H1 (cell line): ENCODE measurements around the gene MFSD2A.

Source experiments
- CTCF ChIP-seq, 3 experiments: IDR thresholded peaks; 1 replicate in 2 of 3; 2 replicates in 1 of 3; pipeline versions ENCODE4 v1.5.1 to v1.6.1; 2011; ENCODE audit warnings: low read length in 3 of 3, mild to moderate bottlenecking in 3 of 3, inconsistent platforms in 2 of 3, low read depth in 1 of 3, moderate library complexity in 1 of 3; ENCODE audit not compliant: insufficient read depth in 1 of 3; ENCODE audit errors: control extremely low read depth in 1 of 3
- EZH2 ChIP-seq: fragments of 200-600 bp; sonication (generic); IDR thresholded peaks from 2 replicates; pipeline ENCODE4 v1.7.1; 2012; ENCODE audit warnings: low read depth, mild to moderate bottlenecking, moderate library complexity, low read length, inconsistent platforms; ENCODE audit not compliant: severe bottlenecking
- POLR2A ChIP-seq, 2 experiments: IDR thresholded peaks; 1 replicate in 1 of 2; 2 replicates in 1 of 2; pipeline ENCODE4 v1.6.1; 2011; ENCODE audit warnings: low read depth in 2 of 2, low read length in 2 of 2, mild to moderate bottlenecking in 2 of 2; ENCODE audit errors: control extremely low read depth in 1 of 2
- POLR2AphosphoS5 ChIP-seq: IDR thresholded peaks from 2 replicates; pipeline ENCODE4 v1.6.1; 2011; ENCODE audit warnings: low read depth, low read length
- TAF1 ChIP-seq: IDR thresholded peaks from 2 replicates; pipeline ENCODE4 v1.6.1; 2011; ENCODE audit warnings: mild to moderate bottlenecking, low read depth, low read length

DNA sequence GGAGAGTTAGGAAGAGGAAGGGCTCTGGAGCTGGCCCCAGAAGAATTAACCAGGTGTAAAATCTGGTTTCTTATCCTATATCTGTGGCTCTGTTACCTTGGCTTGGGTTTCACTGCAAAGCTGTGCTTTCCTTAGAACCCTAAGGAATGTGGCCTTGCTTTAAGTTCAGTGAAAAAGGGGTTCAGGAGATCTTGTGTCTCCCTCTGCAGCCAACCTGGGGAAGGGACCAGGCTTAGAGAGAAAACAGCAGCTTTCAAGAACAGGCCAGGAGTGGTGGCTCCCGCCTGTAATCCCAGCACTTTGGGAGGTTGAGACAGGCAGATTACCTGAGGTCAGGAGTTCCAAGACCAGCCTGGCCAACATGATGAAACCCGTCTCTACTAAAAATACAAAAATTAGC, 37.1 kb upstream of the MFSD2A start:
- TF ChIP-seq EZH2 (no peak), POLR2A (IDR thresholded peaks at IDR 0.05; ENCODE audit: control extremely low read depth in 1 of 2, low read depth in 2 of 2, low read length in 2 of 2) (no peak), POLR2AphosphoS5 (no peak), TAF1 (no peak), CTCF (IDR thresholded peaks at IDR 0.05; ENCODE audit: control extremely low read depth in 1 of 3, insufficient read depth in 1 of 3, low read depth in 1 of 3, low read length in 3 of 3) (peak; percentile 19 to 57 (median 49))
